ENCODE measurements around the gene CHERP. TPM values are rescaled to one million over a fixed set of nuclear protein-coding genes. Genes with fewer than 3 reads are reported as not detected.

CHERP gene
- total RNA-seq, 1 donor from 2014 or later: 32.6 TPM

GRCh38 chr19:16571822-16572331 is 29.6 kb upstream of the CHERP start:
- H3K4me3 Mint-ChIP-seq (ENCODE audit: unreplicated experiment): peak overlapping the region; percentile 89
- H3K36me3 Mint-ChIP-seq (ENCODE audit: low read depth): peaks cover 16% of the 10 kb centered on the region
- H3K4me1 Mint-ChIP-seq (ENCODE audit: low read depth): peaks cover 61% of the 10 kb centered on the region
- DNase-seq (ENCODE audit: low spot score): no peak
- H3K9me3 Mint-ChIP-seq (ENCODE audit: low read depth): no peaks in the 10 kb centered on the region
- TF ChIP-seq, protein P1, sequence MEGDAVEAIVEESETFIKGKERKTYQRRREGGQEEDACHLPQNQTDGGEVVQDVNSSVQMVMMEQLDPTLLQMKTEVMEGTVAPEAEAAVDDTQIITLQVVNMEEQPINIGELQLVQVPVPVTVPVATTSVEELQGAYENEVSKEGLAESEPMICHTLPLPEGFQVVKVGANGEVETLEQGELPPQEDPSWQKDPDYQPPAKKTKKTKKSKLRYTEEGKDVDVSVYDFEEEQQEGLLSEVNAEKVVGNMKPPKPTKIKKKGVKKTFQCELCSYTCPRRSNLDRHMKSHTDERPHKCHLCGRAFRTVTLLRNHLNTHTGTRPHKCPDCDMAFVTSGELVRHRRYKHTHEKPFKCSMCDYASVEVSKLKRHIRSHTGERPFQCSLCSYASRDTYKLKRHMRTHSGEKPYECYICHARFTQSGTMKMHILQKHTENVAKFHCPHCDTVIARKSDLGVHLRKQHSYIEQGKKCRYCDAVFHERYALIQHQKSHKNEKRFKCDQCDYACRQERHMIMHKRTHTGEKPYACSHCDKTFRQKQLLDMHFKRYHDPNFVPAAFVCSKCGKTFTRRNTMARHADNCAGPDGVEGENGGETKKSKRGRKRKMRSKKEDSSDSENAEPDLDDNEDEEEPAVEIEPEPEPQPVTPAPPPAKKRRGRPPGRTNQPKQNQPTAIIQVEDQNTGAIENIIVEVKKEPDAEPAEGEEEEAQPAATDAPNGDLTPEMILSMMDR (IDR thresholded peaks at IDR 0.05): no peak
- H3K27ac Mint-ChIP-seq (ENCODE audit: unreplicated experiment): peak overlapping the region; percentile 93
- H3K27me3 Mint-ChIP-seq (ENCODE audit: low read depth): no peaks in the 10 kb centered on the region

DNA sequence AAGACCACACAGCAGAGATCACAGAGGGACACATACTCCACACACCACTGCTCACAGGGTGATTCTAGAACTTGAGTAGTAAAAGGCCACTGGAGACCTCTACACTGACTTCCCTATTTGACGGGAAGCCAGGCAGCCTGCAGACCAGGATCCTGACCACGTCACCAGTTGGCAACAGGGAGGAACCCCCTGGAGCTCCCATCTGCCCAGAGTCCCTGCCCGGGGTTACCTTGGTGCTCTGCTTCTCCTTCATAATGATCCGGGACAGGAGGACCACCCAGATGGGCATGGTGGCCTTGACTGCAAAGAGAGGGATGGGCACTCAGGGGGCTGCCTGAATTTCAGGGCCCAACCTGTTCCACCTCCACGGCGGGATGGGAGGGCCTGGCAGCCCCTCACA is 29.0 kb upstream of the CHERP start:
- Mint-ChIP-seq H3K27me3 (ENCODE audit: low read depth) (no peaks in the 10 kb centered on the region), H3K9me3 (ENCODE audit: low read depth) (no peaks in the 10 kb centered on the region), H3K27ac (ENCODE audit: unreplicated experiment) (peak overlapping the region; percentile 93), H3K4me3 (ENCODE audit: unreplicated experiment) (peak overlapping the region; percentile 89), H3K36me3 (ENCODE audit: low read depth) (peaks cover 20% of the 10 kb centered on the region), H3K4me1 (ENCODE audit: low read depth) (peaks cover 61% of the 10 kb centered on the region)
- no peak for DNase-seq (ENCODE audit: low spot score)
- TF ChIP-seq, protein P1 (IDR thresholded peaks at IDR 0.05): no peak

DNA sequence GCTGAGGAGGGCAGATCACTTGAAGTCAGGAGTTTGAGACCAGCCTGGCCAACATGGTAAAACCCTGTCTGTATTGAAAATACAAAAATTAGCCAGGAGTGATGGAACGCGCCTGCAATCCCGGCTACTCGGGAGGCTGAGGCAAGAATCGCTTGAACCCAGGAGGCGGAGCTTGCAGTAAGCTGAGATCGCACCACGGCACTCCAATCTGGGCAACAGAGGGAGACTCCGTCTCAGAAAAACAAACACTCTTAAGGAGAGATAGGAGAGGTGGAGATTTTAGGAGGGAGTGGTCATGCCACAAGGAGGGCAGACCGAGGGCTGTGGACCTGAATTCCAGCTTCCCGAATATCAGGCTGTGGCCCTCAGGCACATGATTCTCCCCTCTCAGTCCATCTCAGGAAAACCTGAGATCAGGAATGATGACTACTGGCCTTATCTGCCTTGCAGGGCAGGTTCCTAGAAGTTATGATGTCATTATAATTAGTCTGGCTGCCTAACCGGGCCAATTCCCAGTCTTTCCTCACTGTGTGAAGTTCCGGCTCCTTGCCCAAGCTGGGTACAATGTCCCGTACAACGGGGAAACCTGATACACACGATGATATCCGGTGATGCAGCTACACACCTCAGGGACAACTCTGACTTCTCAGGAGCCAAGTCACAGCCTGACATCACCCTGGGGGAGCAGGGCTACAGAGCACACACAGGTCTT is 27.5 kb upstream of the CHERP start:
- H3K27ac Mint-ChIP-seq (ENCODE audit: unreplicated experiment): peak overlapping the region; percentile 99
- H3K9me3 Mint-ChIP-seq (ENCODE audit: low read depth): no peaks in the 10 kb centered on the region
- TF ChIP-seq, protein P1 (IDR thresholded peaks at IDR 0.05): no peak
- no peak overlapping the region for H3K4me3 Mint-ChIP-seq (ENCODE audit: unreplicated experiment)
- no peak for DNase-seq (ENCODE audit: low spot score)
- peaks cover 53% of the 10 kb centered on the region for H3K4me1 Mint-ChIP-seq (ENCODE audit: low read depth)
- H3K27me3 Mint-ChIP-seq (ENCODE audit: low read depth): no peaks in the 10 kb centered on the region
- peaks cover 25% of the 10 kb centered on the region for H3K36me3 Mint-ChIP-seq (ENCODE audit: low read depth)

DNA sequence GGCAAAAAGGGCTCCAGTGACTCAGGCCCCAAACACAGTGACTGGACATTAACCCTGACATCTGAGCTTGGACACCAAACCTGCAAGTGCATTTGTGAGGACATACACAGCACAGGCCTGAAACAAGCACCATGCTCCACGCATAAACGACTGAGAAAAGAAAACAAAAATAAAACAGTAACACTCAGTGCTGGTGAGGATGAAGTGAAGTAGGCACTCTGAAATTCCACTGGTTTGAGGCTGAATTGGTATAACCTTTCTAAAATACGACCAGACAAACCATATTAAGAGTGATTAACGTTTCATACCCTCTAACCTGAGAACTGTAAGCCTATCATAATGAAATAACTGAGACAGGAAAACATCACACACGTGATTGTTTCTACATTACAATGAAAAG is 24.5 kb upstream of the CHERP start:
- H3K36me3 Mint-ChIP-seq (ENCODE audit: low read depth): peaks cover 41% of the 10 kb centered on the region
- H3K27me3 Mint-ChIP-seq (ENCODE audit: low read depth): no peaks in the 10 kb centered on the region
- no peak overlapping the region for H3K4me3 Mint-ChIP-seq (ENCODE audit: unreplicated experiment)
- H3K4me1 Mint-ChIP-seq (ENCODE audit: low read depth): peaks cover 33% of the 10 kb centered on the region
- TF ChIP-seq, protein P1 (IDR thresholded peaks at IDR 0.05): no peak
- no peak for DNase-seq (ENCODE audit: low spot score)
- H3K9me3 Mint-ChIP-seq (ENCODE audit: low read depth): no peaks in the 10 kb centered on the region
- no peak overlapping the region for H3K27ac Mint-ChIP-seq (ENCODE audit: unreplicated experiment)

GRCh38 chr19:16566161-16566560 is 23.9 kb upstream of the CHERP start:
- TF ChIP-seq, protein P1 (IDR thresholded peaks at IDR 0.05): no peak
- no peaks in the 10 kb centered on the region for H3K27me3 Mint-ChIP-seq (ENCODE audit: low read depth)
- H3K9me3 Mint-ChIP-seq (ENCODE audit: low read depth): no peaks in the 10 kb centered on the region
- H3K36me3 Mint-ChIP-seq (ENCODE audit: low read depth): peaks cover 43% of the 10 kb centered on the region
- H3K4me1 Mint-ChIP-seq (ENCODE audit: low read depth): peaks cover 27% of the 10 kb centered on the region
- no peak overlapping the region for H3K27ac Mint-ChIP-seq (ENCODE audit: unreplicated experiment)
- DNase-seq (ENCODE audit: low spot score): no peak
- H3K4me3 Mint-ChIP-seq (ENCODE audit: unreplicated experiment): no peak overlapping the region
